ENCODE data around the gene FBXO47. TPM values are rescaled to one million over a fixed set of nuclear protein-coding genes. Genes with fewer than 3 reads are reported as not detected.

FBXO47 gene, protein sequence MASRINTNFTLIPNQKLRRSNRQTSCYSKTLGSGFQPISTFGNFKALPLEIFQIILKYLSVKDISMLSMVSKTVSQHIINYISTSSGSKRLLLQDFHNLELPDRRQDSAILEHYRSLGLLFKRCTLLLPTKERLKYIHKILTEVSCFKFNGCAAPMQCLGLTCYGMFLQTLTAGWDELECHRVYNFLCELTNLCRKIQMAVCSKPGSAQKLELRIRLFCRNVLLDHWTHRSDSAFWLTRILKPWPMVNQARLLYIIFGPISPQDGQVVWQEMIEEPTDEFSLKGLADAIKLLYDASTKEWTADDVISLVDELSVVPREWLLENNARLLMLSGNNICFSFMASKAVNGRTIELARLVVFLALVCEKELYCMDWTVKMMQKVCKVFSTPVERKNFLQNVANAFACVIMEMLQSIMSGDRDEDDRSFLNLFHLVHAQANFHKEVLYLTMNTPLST
- total RNA-seq (2016; rRNA removed; fragmentation: Illumina TruSeq; extraction: Trizol) (not detected in 2 replicates), polyA plus RNA-seq (2011; rRNA removed) (not detected in 2 replicates), polyA minus RNA-seq (2011; rRNA and poly(A)+ RNA removed; ENCODE audit: low replicate concordance) (not detected in 2 replicates), Bru-seq, nascent RNA (not detected), BruChase-seq, experiment 1, labeled RNA remaining after a 6-hour chase (not detected), BruChase-seq, experiment 2, labeled RNA remaining after a 2-hour chase (not detected)
- not detected in 2 replicates for total RNA-seq (2016; cell fraction: cytosol; rRNA removed; fragmentation: Illumina TruSeq; extraction: Trizol; ENCODE audit: low read depth)
- not detected in 2 replicates for total RNA-seq (2016; cell fraction: insoluble cytoplasmic fraction; rRNA removed; fragmentation: Illumina TruSeq; extraction: Trizol)
- not detected in 2 replicates for total RNA-seq (2016; cell fraction: membrane; rRNA removed; fragmentation: Illumina TruSeq; extraction: Trizol)
- not detected in 2 replicates for total RNA-seq (2016; cell fraction: nucleus; rRNA removed; fragmentation: Illumina TruSeq; extraction: Trizol)
- not detected in 2 replicates for polyA plus RNA-seq (2011; cell fraction: cytosol; rRNA removed)
- polyA plus RNA-seq (2011; cell fraction: nucleus; rRNA removed), result not detected in 2 replicates
- not detected in 2 replicates for polyA plus RNA-seq (2012)
- polyA plus RNA-seq (2016; cell fraction: cytosol; fragmentation: Illumina TruSeq; extraction: Trizol; ENCODE audit: low read depth), result not detected in 2 replicates
- not detected in 2 replicates for polyA plus RNA-seq (2016; cell fraction: insoluble cytoplasmic fraction; fragmentation: Illumina TruSeq; extraction: Trizol; ENCODE audit: low read depth)
- not detected in 2 replicates for polyA plus RNA-seq (2016; cell fraction: membrane; fragmentation: Illumina TruSeq; extraction: Trizol; ENCODE audit: low read depth)
- not detected in 2 replicates for polyA plus RNA-seq (2016; cell fraction: nucleus; fragmentation: Illumina TruSeq; extraction: Trizol; ENCODE audit: insufficient read depth, low read depth)
- not detected in 2 replicates for polyA minus RNA-seq (2011; cell fraction: cytosol; rRNA and poly(A)+ RNA removed)
- not detected in 2 replicates for polyA minus RNA-seq (2011; cell fraction: nucleus; rRNA and poly(A)+ RNA removed)
- long read RNA-seq, experiment 1, result 0 reads
- long read RNA-seq, experiment 2, result 0 reads

DNA sequence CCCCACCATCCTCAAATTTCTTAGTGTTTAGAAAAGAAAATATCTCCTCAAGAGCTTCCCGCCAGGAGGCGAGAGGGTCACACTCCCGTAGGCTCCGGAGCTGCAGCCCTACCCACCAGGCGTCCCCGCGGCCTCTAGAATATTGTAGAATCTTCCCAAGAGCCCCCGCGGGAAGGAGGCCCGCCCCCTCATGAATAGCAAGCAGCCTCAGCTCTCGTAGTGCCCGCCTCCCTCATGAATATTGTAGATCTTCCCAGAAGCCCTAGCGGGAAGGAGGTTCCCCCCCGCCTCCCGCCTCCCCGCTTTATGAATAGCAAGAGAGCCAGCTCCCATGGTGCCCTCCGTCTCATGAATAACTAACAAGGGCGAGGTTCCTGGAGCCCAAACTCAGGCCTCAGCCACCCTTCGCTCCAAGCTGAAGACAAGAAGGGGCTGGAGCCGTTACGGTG is at the start of gene FBXO47:
Gene FBXO47 (minus strand): TSS at position 114 of the 449 bp plus-strand sequence. CDS start 4,378 bp downstream, outside the sequence.
- in situ Hi-C loops (cut with HindIII; ENCODE audit: extremely low pct_ligation_motif_present, low pct_unique_long_range_greater_than_20kb), result no loop called here
- POLR2A ChIA-PET, result no interaction called here
- DNase-seq (ENCODE audit: low spot score) (peak; percentile 21), FAIRE-seq (no peak), ATAC-seq (no peak; the same call in 2 of the 3 replicates)
- no peak within 1 kb of the TSS for H2AFZ ChIP-seq (ENCODE audit: low read length)
- no peak within 1 kb of the TSS for H3K27ac ChIP-seq (ENCODE audit: extremely low read length, insufficient read depth, low read length)
- BruUV-seq (replicated peaks), result no TSS peak
- no peak within 1 kb of the TSS for H3K4me2 ChIP-seq (ENCODE audit: low read depth, low read length)
- 0 out of 5 replicates have a peak, but pooled peaks cover 0 to 6% of the 10 kb centered on the region in 2 experiments for H3K27me3 ChIP-seq (ENCODE audit: control insufficient read depth in 1 of 2, insufficient read depth in 2 of 2, low read length in 2 of 2)
- H3K79me2 ChIP-seq (ENCODE audit: insufficient read depth, low read length), result no peaks in the 10 kb centered on the region
- WGBS (ENCODE audit: low lambda C conversion rate), result 50% methylated on average over 21 of the region's 21 CpGs
- H3K4me3 ChIP-seq (replicated peaks in 1 of 3; ENCODE audit: insufficient read depth in 1 of 3, low read depth in 2 of 3, low read length in 3 of 3), result no peak within 1 kb of the TSS
- intact Hi-C loops (cut with micrococcal nuclease; ENCODE audit: unreplicated experiment), result no loop called here
- CTCF ChIA-PET (ENCODE audit: low intra/inter-chr PET ratio, low total read pairs), result no interaction called here
- H4K20me1 ChIP-seq (ENCODE audit: insufficient read depth, low read length), result no peaks in the 10 kb centered on the region
- H3K9me3 ChIP-seq (ENCODE audit: low read length), result no peaks in the 10 kb centered on the region
- no peaks in the 10 kb centered on the region for H3K4me1 ChIP-seq (ENCODE audit: insufficient read depth, low read length)
- TF ChIP-seq, protein P1, sequence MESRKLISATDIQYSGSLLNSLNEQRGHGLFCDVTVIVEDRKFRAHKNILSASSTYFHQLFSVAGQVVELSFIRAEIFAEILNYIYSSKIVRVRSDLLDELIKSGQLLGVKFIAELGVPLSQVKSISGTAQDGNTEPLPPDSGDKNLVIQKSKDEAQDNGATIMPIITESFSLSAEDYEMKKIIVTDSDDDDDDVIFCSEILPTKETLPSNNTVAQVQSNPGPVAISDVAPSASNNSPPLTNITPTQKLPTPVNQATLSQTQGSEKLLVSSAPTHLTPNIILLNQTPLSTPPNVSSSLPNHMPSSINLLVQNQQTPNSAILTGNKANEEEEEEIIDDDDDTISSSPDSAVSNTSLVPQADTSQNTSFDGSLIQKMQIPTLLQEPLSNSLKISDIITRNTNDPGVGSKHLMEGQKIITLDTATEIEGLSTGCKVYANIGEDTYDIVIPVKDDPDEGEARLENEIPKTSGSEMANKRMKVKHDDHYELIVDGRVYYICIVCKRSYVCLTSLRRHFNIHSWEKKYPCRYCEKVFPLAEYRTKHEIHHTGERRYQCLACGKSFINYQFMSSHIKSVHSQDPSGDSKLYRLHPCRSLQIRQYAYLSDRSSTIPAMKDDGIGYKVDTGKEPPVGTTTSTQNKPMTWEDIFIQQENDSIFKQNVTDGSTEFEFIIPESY (CRISPR knock-in tag; IDR thresholded peaks at IDR 0.05), result peak; percentile 66; the same call in 1 of the 2 replicates
- no peak for TF ChIP-seq ZNF670 (CRISPR knock-in tag; IDR thresholded peaks at IDR 0.05; ENCODE audit: borderline replicate concordance)
- TF ChIP-seq PAX8 (CRISPR knock-in tag; IDR thresholded peaks at IDR 0.05; ENCODE audit: borderline replicate concordance), result no peak
- TF ChIP-seq, protein P2, sequence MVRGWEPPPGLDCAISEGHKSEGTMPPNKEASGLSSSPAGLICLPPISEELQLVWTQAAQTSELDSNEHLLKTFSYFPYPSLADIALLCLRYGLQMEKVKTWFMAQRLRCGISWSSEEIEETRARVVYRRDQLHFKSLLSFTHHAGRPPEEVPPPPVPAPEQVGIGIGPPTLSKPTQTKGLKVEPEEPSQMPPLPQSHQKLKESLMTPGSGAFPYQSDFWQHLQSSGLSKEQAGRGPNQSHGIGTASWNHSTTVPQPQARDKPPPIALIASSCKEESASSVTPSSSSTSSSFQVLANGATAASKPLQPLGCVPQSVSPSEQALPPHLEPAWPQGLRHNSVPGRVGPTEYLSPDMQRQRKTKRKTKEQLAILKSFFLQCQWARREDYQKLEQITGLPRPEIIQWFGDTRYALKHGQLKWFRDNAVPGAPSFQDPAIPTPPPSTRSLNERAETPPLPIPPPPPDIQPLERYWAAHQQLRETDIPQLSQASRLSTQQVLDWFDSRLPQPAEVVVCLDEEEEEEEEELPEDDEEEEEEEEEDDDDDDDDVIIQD (CRISPR knock-in tag; IDR thresholded peaks at IDR 0.05; ENCODE audit: low read depth), result no peak
- no peak within 1 kb of the TSS for H3K9ac ChIP-seq (ENCODE audit: insufficient read depth, low read depth, low read length)
- H3K36me3 ChIP-seq (replicated peaks in 1 of 2; ENCODE audit: control insufficient read depth in 1 of 2, insufficient read depth in 2 of 2, low read length in 2 of 2), result no peaks in the 10 kb centered on the region

Measured in HepG2 (cell line).